AG04450 (cell line): ENCODE results near the gene ZBTB37. TPM values are rescaled to one million over a fixed set of nuclear protein-coding genes. Genes with fewer than 3 reads are reported as not detected.

Experiments
- CTCF ChIA-PET: fragments of 300-600, 350-600 bp; formaldehyde crosslinking; extraction: SDS; loops from one replicate; lab custom pipeline; 2022; ENCODE audit warnings: antibody characterized with exemption, inconsistent platforms; lab: Charles Lee
- POLR2A ChIA-PET: fragments of 350-600 bp; formaldehyde crosslinking; extraction: SDS; loops from one replicate; lab custom pipeline; 2021; ENCODE audit warnings: antibody characterized with exemption, inconsistent platforms; lab: Yijun Ruan, JAX
- DNase-seq: peaks from one replicate; pipeline ENCODE4 v3.0.0-alpha.2; 2011; ENCODE audit warnings: low read depth, low spot score
- H3K27ac ChIP-seq: one replicate; pipeline ENCODE4 v1.5.1; 2012; ENCODE audit warnings: low read depth, low read length, control low read depth
- H3K27me3 ChIP-seq: one replicate; pipeline ENCODE4 v1.6.0; 2012; ENCODE audit warnings: low read length; ENCODE audit not compliant: control insufficient read depth, insufficient read depth
- H3K4me3 ChIP-seq: 2 replicates; pipeline ENCODE4 v1.5.1; 2011; ENCODE audit warnings: mild to moderate bottlenecking, low read depth, low read length, control low read depth
- H3K9me3 ChIP-seq: 2 replicates; pipeline ENCODE4 v1.5.1; 2012; ENCODE audit warnings: low read length; ENCODE audit not compliant: control insufficient read depth, insufficient read depth
- CTCF ChIP-seq: IDR thresholded peaks from 2 replicates; pipeline ENCODE4 v1.5.1; 2011; ENCODE audit warnings: low read depth, low read length, control low read depth, inconsistent platforms
- polyA minus RNA-seq: library from RNA; depleted of rRNA, polyadenylated mRNA; stranded (reverse); fragments of >200 nt; gene quantifications from 2 replicates; pipeline ENCODE4 v1.2.3, GENCODE V29; 2011; rRNA and poly(A)+ RNA removed
- polyA plus RNA-seq: library from polyadenylated mRNA; depleted of rRNA; stranded (reverse); fragments of >200 nt; gene quantifications from 2 replicates; pipeline ENCODE4 v1.2.3, GENCODE V29; 2011; rRNA removed

Gene ZBTB37
- polyA plus RNA-seq, result 2.4 and 2.8 TPM in 2 replicates
- polyA minus RNA-seq, result 13.7 and 15.4 TPM in 2 replicates

GRCh38 chr1:173868266-173869020, at the start of gene ZBTB37:
Gene ZBTB37 (plus strand): TSS chr1:173868380. CDS start chr1:173870226, 1,846 bp downstream.
- CTCF ChIA-PET, result interaction anchor here (0.6 to 1.1 kb wide), 3 partner anchors 15 to 1166 kb away, joined by 3 to 4 read pairs (median 3); no protein-coding TSS in a partner anchor
- Histone ChIP-seq H3K27ac (peak within 1 kb of the TSS; percentile 79), H3K4me3 (peak within 1 kb of the TSS; percentile 95), H3K27me3 (no peaks in the 10 kb centered on the region), H3K9me3 (no peaks in the 10 kb centered on the region)
- POLR2A ChIA-PET, result interaction anchor here (0.5 to 2.8 kb wide), 26 partner anchors 12 to 1126 kb away, joined by 3 to 32 read pairs (median 4); partner anchors contain the start of genes CENPL, PRDX6 and RC3H1
- TF ChIP-seq CTCF, result no peak; the same call in 1 of the 2 replicates
- no peak for DNase-seq

GRCh38 chr1:173818459-173818858, 49.7 kb upstream of the ZBTB37 start:
- DNase-seq, result no peak
- ChIA-PET CTCF (interaction anchor here (0.6 kb wide), 1 partner anchor 16 kb away, joined by 3 read pairs; no protein-coding TSS in a partner anchor), POLR2A (no interaction called here)
- no peaks in the 10 kb centered on the region for H3K27me3 ChIP-seq
- no peak overlapping the region for H3K27ac ChIP-seq
- no peaks in the 10 kb centered on the region for H3K9me3 ChIP-seq
- TF ChIP-seq CTCF, result no peak
- no peak overlapping the region for H3K4me3 ChIP-seq

- POLR2A ChIA-PET, result interaction anchor here (0.6 kb wide), 1 partner anchor 16 kb away, joined by 3 read pairs; no protein-coding TSS in a partner anchor
- no peak for DNase-seq
- H3K27me3 ChIP-seq, result no peaks in the 10 kb centered on the region
- H3K9me3 ChIP-seq, result no peaks in the 10 kb centered on the region; the same call in 1 of the 2 replicates
- no peak overlapping the region for H3K4me3 ChIP-seq
- CTCF ChIA-PET, result no interaction called here
- TF ChIP-seq CTCF, result no peak
- H3K27ac ChIP-seq, result no peak overlapping the region
These were observed 46.5 kb upstream of the ZBTB37 start for GRCh38 chr1:173821680-173822079.

- peak; percentile 7 for DNase-seq
These were observed 44.3 kb upstream of the ZBTB37 start for GRCh38 chr1:173823781-173824314.

More at GRCh38 chr1:173823781-173824314, 44.3 kb upstream of the ZBTB37 start:
- ChIA-PET CTCF (interaction anchor here (1.5 to 5.4 kb wide), 3 partner anchors 393 to 1079 kb away, joined by 4 to 33 read pairs (median 7); no protein-coding TSS in a partner anchor), POLR2A (interaction anchor here (0.5 to 2.3 kb wide), 9 partner anchors 13 to 394 kb away, joined by 3 to 7 read pairs (median 4); partner anchors contain the start of genes GAS5, KLHL20 and ZBTB37)
- no peak for TF ChIP-seq CTCF
- peak overlapping the region; percentile 98 for H3K27ac ChIP-seq
- H3K9me3 ChIP-seq, result no peaks in the 10 kb centered on the region; the same call in 1 of the 2 replicates
- H3K27me3 ChIP-seq, result no peaks in the 10 kb centered on the region
- H3K4me3 ChIP-seq, result peak overlapping the region; percentile 98
